GM18505 (cell line): ENCODE measurements around the gene HOXA2.
A peak's percentile ranks its signal among the peaks of the same experiment; 100 is the strongest.

Source experiments
- ATAC-seq: cut with Tn5 transposase; IDR thresholded peaks from one replicate; pipeline ENCODE4 v1.9.1; 2021; ENCODE audit not compliant: unreplicated experiment
- POLR2A ChIP-seq: IDR thresholded peaks from 4 replicates; pipeline ENCODE4 v1.6.1; 2011; ENCODE audit warnings: borderline replicate concordance; ENCODE audit not compliant: insufficient read depth, insufficient read length; ENCODE audit errors: extremely low read depth

HOXA2 gene

DNA sequence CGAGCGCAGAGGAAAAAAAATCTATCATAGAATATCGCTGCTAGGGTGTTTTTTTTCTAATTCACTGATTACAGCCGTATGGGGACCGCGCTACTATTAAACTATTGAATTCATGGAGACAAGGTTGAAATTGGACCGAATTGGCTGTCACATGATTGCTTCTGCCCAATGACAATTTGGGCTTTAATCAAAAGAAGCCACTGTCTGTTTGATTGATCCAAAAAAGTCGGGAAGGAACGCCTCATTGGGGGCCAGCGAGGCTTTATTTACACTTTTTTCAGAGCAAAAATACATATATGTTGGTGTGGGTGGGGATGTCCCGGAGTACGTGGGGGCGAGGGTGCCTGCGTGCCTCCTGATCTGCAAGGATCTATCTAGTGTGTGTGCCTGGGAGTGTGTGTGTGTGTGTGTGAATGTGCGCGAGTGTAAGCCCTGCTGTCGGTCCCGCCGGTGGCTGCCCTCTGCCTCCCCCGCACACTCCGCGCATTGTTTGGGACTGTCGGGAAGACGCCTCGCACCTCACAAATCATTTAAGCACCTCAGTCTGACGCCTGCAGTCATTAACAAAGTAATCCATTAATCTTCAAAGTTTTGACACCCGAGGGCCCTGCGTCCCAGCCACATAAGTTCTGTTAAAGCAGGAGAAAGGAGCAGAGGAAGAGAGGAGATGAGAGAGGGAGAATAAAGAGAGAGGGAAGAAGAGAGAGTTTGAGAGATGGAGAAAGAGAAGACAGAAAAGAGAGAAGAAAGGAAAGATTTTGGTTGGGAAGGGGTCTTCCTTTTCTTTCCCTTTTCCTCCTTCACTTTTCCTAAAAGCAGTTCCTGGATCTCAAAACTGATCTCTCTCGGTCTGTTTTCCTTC lies at the start of gene HOXA2:
Gene HOXA2, minus strand, starts transcription at position 103 of the 862 bp plus-strand sequence. CDS start 183 bp downstream, outside the sequence.
- no peak for TF ChIP-seq POLR2A
- no peak for ATAC-seq

DNA sequence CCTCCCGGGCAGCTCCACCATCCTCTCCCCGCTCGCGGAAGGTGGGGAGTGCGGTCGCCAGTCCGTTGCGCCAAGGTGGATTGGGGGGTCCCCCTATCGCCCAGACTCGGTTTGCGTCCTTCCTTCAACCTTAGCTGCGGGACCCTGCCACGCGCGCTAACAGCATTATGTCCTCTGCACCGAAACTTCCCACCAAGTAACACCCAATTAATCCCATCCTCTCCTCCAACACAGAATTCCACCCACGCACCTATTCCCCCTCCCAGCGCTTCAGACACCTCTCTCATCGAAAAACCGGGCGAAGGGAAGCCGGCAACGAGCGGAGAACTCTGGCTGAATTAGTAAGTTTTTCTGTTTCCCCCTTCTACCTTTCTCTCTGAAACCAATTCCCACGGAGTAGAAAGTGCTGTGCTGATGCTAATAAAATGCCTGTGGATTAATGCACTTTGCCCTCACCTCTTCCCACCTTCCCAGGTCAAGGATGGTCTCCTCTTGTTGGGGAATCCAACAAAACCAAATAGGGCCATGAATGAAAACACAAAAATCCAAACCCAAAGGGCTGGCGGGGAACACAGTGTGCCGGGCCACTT lies 49.0 kb upstream of the HOXA2 start:
- ATAC-seq: no peak
- no peak for TF ChIP-seq POLR2A

DNA sequence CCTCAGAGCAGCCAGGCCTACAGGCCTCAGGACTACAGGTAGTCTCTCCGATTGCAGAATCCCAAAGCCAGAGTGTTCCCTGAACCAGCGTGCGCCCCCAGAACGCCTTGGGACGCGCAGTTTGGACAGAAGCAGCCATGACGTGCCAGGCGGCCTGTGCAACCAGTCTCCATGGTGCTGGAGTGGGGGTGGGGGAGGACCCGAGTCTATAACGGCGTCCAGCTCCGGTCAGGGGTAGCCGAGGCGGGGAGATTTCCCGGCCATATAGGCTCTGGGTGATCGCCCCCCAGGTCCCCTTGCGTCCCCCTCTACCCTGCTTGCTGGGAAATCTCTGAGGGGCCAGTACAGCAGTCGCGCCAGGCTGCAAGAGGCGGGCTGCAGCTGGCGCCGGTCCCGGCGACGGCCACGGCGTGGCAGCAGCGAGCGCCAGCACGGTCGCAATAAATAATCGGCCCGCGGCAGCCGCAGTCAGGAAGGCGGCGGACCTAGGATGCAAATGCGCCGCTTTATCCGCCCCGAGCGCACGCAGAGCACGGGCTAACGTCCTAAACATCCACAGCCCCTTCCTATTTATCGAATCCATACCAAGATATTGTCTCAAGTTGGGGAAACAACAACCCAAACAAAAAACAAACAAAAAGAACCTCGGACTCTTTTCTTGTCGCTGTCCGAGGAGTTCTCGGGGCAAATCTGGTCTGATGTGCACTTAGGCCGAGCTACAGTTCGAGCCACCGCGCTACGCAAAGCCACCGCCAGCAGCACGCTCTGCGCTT lies 48.3 kb upstream of the HOXA2 start:
- peak; percentile 74 for ATAC-seq
- no peak for TF ChIP-seq POLR2A

DNA sequence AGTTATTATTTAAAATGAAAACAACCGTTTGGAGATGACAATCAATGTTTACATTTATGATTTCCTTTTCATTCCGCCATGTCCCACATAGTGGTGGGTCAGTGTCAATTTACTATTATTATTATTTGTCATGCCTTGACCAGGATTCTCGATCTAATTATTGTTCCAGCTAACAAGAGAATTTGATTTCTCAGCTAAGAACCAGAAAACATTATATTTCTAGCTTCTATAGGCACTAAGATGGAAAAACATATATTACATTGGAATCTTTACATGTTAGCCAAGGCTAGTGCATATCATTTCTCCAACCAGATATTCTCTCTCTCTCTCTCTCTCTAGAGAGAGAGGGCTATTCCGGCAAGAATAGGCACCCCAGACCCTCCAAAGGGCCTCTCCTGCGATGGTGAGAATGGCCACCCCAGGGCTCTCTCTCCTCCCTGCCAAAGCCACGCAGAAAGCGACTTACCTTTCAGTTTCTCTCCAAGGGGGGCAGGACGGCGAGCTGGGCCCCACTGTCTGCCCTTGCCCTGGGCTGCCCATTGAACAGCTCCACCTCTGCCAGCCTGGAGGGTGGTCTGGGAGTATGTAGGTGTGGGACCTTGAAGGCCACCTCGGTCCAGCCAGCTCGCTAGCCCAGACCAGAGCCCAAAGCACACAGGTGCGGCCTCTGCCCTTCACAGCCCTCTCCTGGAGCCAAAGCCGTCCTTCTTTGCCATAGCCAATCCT lies 47.5 kb upstream of the HOXA2 start:
- ATAC-seq: peak; percentile 10
- no peak for TF ChIP-seq POLR2A

DNA sequence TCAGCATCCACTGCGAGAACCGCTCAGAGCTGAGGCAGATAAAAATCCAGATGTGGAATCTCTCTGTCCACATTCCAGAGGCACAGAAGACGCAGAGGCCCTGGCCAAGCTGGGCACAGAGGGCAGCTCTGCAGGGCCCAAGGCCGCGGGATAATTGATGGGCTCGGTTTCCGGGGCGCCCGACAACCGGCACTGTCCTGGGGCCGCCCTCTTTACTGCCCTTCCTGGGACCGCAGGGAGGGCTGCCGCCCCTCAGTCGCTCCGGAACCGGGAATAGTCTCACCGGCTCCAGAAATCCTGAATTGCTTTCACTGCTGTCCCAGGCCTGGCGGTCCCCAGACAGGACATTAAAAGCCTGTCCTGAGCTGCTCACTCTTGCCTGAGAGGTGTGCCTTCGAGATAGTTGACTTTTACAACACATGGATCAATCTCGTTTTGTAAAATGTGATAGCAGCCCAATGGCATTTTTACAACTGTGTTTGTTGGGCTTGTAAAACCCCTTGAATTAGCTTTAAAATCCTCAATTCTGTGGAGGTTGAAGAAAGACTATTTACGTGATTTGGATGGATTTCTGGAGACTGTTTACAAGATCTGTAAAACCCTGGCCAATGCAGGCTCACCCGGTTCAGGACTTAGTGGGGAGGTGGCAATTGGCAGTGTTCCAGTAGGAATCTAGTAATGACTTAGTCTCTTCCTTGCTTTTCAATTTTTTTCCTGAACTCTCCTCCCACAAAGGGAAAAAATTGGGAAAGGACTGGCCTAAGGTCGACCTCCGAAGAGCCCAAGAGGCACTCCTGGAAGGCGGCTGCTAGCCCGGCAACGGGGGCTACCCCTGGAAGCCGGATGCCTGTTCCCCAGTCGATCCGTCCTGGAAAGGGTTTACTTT lies 46.5 kb upstream of the HOXA2 start:
- no peak for TF ChIP-seq POLR2A
- no peak for ATAC-seq

DNA sequence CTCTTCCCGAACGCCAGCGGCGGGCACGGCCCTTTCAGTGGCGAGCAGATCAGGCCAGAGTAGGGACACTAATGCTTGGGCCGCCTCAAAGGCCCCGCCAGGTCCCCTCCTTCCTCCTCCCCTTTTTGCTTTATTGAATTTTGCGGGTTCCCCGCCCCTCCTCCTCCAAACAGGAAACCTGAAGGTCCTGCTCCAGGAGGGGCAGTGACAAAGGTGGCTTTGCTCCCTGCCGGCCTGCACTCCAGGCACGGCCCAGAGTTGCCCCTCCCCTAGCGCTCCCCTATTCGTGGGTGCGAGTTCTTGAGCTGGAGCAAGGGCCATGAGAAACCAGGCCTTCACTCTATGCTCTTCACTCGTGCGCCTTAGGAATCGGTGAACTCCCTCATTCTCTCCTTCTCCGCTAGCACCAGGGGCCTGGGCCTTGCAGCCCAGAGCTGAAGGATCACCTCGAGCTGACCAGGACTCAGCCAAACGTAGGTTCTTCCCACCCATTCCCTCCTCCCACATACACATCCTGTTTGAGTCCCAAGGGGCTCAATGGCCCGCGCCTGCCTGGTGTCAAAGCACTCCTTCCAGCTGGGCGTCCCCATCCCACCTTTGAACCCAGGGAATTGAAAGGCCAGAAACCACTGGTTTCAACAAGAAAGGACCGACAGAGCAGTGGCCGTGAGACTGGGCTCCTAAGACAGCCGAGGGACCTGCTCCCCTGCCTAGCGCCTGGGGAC lies 45.7 kb upstream of the HOXA2 start:
- ATAC-seq: no peak
- TF ChIP-seq POLR2A: no peak

DNA sequence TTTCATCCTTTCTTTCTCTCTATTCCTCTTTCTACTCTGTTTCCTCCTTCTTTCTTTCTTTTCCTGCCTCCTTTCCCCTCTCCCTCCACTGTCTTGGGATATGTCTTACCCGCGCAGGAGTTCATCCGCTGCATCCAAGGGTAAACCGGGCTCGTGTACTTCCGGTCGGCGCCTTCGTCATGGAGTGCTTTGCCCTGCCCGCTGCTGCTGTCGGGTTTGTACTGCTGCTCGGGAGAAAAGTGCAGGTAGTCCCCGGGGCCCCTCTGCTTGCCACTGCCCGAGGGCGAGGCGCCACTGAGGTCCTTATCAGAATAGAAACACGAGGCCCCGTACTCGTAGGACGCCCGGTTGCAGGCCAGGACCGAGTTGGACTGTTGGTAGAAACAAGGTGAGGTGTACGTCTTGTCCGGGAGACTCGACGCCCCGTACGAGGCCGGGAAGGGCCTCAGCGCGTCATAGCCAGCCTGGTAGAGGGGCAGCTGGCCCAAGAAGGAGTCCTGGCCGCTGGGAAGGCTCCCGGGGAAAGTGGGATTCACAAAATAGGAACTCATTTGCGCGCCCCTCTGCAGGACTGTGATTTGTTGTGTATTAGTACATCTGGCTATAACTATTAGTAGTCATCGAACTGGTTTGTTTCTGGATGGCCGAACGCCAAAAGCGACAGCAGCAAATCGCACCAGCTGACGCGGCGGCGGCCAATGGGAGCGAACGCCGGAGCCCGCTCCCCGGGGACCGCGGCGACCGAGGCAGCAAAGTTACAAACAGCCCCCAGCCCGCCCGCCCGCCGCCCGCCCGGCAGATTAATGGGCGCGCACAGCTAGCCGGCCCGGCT lies 44.9 kb upstream of the HOXA2 start, which contains the start of gene HOXA6:
Gene HOXA6, minus strand, starts transcription at position 576 of the 832 bp plus-strand sequence. Its CDS starts 25 bp downstream, at position 551.
- TF ChIP-seq POLR2A: no peak
- no peak for ATAC-seq

DNA sequence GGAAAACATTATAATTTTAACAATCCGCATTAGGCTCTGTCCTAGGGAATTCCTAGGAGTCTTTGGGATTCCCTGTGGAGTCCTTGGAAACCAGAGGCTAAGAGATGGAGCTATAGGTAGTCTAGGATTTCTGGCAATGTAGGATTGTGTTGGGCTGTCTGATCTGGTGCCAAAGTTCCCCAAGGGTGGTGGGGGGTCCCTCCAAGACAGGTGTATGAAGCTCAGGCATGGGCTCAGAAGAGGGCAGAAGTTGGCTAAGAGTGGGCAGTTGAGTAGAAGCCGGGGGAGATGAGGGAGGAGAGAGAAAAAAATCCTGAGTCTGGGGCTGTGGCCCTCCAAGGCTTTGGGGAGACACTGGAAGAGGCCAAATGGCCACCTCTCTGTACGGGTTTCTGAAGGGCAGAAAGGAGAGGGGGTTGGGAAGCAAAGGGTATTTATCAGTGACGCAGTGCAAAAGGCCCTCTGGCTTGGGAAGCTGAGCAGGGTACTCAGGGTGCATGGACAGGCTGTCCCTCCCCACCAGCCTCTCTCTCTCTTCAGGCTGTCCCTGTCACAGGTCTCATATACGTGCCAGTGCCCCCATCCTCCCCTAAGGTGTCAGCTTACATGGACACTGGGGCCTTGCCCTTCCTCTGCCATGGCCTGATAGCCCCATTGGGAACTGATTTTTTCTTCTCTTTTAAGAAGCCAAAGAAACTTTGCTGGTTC lies 44.2 kb upstream of the HOXA2 start:
- ATAC-seq: no peak

DNA sequence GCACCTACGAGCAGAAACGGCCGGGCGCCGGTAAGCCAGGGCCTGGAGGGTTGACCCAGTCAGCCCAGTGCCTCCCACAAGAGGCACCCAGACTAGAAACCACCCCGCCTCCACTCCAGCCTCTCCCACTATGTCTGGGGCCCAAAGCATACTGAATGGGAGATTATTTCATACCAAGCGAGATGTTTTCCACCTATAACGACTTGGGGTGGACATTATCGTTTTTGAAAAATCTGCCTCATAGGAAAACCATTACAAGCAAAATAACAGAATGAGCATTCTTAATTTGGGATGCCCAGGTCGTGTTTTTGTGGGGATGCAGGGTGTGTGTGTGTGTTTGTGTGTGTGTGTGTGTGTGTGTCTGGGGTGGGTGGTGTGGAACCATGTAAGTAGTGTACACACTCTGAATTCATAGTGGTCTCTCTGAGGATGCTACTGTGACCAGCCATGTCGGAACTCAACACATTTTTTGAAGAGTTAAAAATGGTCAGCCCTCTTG lies 43.5 kb upstream of the HOXA2 start:
- no peak for TF ChIP-seq POLR2A
- ATAC-seq: no peak

More for the DNA sequence above, 44.2 kb upstream of the HOXA2 start:
- TF ChIP-seq POLR2A: no peak
